ENCODE data around the gene CABP2.

CABP2 gene

DNA sequence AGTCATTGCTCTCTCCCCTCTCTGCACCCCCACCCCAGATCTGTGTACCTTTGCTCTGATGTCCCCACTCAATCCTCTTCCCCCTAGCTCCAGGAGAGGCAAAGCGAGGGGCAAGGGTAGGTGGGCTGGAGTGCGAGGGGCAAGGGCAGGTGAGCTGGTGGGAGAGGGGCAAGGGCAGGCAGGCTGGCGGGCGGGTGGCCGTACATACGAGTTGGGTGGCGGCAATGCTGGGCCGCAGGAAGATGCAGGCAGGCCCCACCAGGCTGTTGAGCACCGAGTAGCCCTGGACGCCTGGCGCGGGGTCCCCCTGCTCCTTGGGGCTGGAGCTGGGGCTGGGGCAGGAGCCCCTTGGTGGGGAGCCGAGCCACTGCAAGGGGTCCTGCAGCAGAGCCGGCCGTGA lies 908 bp downstream of the CABP2 start:
- H3K9ac ChIP-seq (ENCODE audit: low read depth, low read length), result no peak overlapping the region
- H3K4me1 ChIP-seq (ENCODE audit: insufficient read depth, low read length), result no peaks in the 10 kb centered on the region
- no peaks in the 10 kb centered on the region for H3K9me3 ChIP-seq (ENCODE audit: insufficient read depth, low read length, severe bottlenecking)
- no peak for TF ChIP-seq EZH2 (IDR thresholded peaks at IDR 0.05; ENCODE audit: borderline replicate concordance, low read depth, low read length, severe bottlenecking)
- TF ChIP-seq, protein P1, sequence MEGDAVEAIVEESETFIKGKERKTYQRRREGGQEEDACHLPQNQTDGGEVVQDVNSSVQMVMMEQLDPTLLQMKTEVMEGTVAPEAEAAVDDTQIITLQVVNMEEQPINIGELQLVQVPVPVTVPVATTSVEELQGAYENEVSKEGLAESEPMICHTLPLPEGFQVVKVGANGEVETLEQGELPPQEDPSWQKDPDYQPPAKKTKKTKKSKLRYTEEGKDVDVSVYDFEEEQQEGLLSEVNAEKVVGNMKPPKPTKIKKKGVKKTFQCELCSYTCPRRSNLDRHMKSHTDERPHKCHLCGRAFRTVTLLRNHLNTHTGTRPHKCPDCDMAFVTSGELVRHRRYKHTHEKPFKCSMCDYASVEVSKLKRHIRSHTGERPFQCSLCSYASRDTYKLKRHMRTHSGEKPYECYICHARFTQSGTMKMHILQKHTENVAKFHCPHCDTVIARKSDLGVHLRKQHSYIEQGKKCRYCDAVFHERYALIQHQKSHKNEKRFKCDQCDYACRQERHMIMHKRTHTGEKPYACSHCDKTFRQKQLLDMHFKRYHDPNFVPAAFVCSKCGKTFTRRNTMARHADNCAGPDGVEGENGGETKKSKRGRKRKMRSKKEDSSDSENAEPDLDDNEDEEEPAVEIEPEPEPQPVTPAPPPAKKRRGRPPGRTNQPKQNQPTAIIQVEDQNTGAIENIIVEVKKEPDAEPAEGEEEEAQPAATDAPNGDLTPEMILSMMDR (IDR thresholded peaks at IDR 0.05; ENCODE audit: borderline replicate concordance, extremely low read depth, low read length, poor library complexity, severe bottlenecking), result no peak
- H3K79me2 ChIP-seq (ENCODE audit: insufficient read depth, low read length), result no peaks in the 10 kb centered on the region
- no peak overlapping the region for H3K4me2 ChIP-seq (ENCODE audit: insufficient read depth, low read length)
- H3K36me3 ChIP-seq (ENCODE audit: insufficient read depth, low read length), result no peaks in the 10 kb centered on the region
- no peak overlapping the region for H2AFZ ChIP-seq (ENCODE audit: low read depth, low read length)
- no peaks in the 10 kb centered on the region for H4K20me1 ChIP-seq (ENCODE audit: insufficient read depth, low read length)
- no peaks in the 10 kb centered on the region for H3K27me3 ChIP-seq (ENCODE audit: insufficient read depth, low read length, poor library complexity)
- no peak for ATAC-seq (ENCODE audit: insufficient read depth, low read depth)
- H3K27ac ChIP-seq (ENCODE audit: low read length), result no peak overlapping the region
- DNase-seq, result no peak
- no peak overlapping the region for H3K4me3 ChIP-seq (ENCODE audit: low read depth in 1 of 2, low read length in 2 of 2)

DNA sequence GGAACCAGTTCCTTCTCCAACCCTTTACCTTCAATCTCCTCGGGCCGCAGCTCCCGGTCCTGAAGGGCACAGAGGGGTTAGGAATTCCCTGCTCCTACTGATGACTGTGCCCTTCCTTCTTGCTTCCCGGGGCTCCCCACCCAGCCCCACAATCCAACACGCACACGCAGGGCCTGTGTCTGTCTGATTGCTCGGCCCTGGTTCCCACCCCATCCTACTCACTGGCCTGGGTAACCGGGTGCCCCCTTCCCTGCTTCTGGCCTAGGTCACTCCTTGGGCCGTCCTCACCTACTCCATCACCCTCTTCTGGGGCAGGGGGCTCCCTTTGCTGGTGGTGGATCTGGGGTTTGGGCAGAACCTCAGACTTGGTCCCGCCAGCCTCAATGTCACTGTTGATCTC lies 1.3 kb downstream of the CABP2 start:
- no peak for TF ChIP-seq EZH2 (IDR thresholded peaks at IDR 0.05; ENCODE audit: borderline replicate concordance, low read depth, low read length, severe bottlenecking)
- TF ChIP-seq, protein P1 (IDR thresholded peaks at IDR 0.05; ENCODE audit: borderline replicate concordance, extremely low read depth, low read length, poor library complexity, severe bottlenecking), result no peak
- Histone ChIP-seq H3K79me2 (ENCODE audit: insufficient read depth, low read length) (no peaks in the 10 kb centered on the region), H3K4me2 (ENCODE audit: insufficient read depth, low read length) (no peak overlapping the region), H3K27ac (ENCODE audit: low read length) (no peak overlapping the region), H3K4me3 (ENCODE audit: low read depth in 1 of 2, low read length in 2 of 2) (no peak overlapping the region), H3K9me3 (ENCODE audit: insufficient read depth, low read length, severe bottlenecking) (no peaks in the 10 kb centered on the region), H3K9ac (ENCODE audit: low read depth, low read length) (no peak overlapping the region), H3K36me3 (ENCODE audit: insufficient read depth, low read length) (no peaks in the 10 kb centered on the region), H4K20me1 (ENCODE audit: insufficient read depth, low read length) (no peaks in the 10 kb centered on the region), H3K4me1 (ENCODE audit: insufficient read depth, low read length) (no peaks in the 10 kb centered on the region), H2AFZ (ENCODE audit: low read depth, low read length) (no peak overlapping the region), H3K27me3 (ENCODE audit: insufficient read depth, low read length, poor library complexity) (no peaks in the 10 kb centered on the region)
- DNase-seq (no peak), ATAC-seq (ENCODE audit: insufficient read depth, low read depth) (no peak)

DNA sequence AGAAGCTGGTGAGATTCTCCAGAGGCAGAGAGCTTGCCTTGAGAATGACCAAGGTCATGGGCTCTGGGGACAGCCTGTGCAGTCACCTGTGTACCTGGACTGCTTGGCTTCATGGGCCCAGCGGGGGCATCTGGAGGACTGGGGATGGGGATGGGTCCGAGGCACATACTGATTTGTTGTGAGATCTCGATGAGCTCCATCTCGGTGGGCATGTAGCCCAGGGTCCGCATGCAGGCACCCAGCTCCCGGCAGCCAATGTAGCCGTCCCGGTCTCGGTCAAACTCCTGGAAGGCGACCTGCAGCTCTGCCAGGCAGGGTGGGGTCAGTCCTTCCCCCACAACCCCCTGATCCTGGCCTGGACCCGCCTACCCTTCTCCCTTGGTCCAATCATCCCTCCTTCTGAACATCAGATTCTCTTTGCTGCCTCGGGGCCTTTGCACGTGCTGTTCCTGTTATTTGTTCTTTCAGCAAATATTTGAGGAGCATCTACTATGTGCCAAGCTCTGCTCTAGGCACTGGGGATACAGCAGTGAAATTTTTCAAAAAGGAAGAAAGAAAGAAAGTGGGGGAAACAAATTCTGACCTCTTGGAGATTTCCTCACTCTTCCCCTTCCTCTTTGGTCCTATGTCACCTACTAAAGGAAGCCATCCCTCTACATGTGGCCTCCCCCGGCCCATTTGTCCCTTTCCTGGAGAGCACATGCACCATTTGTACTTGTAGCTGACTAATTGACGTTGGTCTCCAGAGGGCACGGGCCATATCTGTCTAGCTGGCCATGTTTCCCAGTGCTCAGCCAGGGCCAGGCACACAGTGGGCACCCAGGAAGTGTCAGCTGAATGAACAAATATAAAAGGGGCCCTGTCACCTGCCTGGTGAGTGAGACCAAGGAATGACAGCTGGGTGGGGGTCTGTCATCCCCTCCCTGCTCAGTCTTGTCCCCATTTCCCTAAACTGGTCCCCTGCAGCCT lies 2.1 kb downstream of the CABP2 start:
- Histone ChIP-seq H3K79me2 (ENCODE audit: insufficient read depth, low read length) (no peaks in the 10 kb centered on the region), H3K9ac (ENCODE audit: low read depth, low read length) (no peak overlapping the region), H3K4me1 (ENCODE audit: insufficient read depth, low read length) (no peaks in the 10 kb centered on the region), H3K27ac (ENCODE audit: low read length) (no peak overlapping the region), H4K20me1 (ENCODE audit: insufficient read depth, low read length) (no peaks in the 10 kb centered on the region), H3K9me3 (ENCODE audit: insufficient read depth, low read length, severe bottlenecking) (no peaks in the 10 kb centered on the region), H3K27me3 (ENCODE audit: insufficient read depth, low read length, poor library complexity) (no peaks in the 10 kb centered on the region), H3K4me2 (ENCODE audit: insufficient read depth, low read length) (no peak overlapping the region), H2AFZ (ENCODE audit: low read depth, low read length) (no peak overlapping the region), H3K36me3 (ENCODE audit: insufficient read depth, low read length) (no peaks in the 10 kb centered on the region), H3K4me3 (ENCODE audit: low read depth in 1 of 2, low read length in 2 of 2) (no peak overlapping the region)
- TF ChIP-seq EZH2 (IDR thresholded peaks at IDR 0.05; ENCODE audit: borderline replicate concordance, low read depth, low read length, severe bottlenecking), result no peak
- TF ChIP-seq, protein P1 (IDR thresholded peaks at IDR 0.05; ENCODE audit: borderline replicate concordance, extremely low read depth, low read length, poor library complexity, severe bottlenecking), result no peak
- ATAC-seq (ENCODE audit: insufficient read depth, low read depth), result no peak
- no peak for DNase-seq

All from DND-41 (cell line).